K562 (cell line): ENCODE data around the gene DAW1. TPM values are rescaled to one million over a fixed set of nuclear protein-coding genes. Genes with fewer than 3 reads are reported as not detected.

Experiments used
- ATAC-seq: fragments of 200-7000 bp; cut with Tn5 transposase; 3 replicates; pipeline ENCODE4 v1.9.1; 2020; ENCODE audit warnings: moderate library complexity
- BruUV-seq: library from RNA; stranded (reverse); fragments of 400-500 nt; replicated peaks from 2 replicates; lab custom pipeline; 2021; lab: Mats Ljungman, UMichigan
- CTCF ChIA-PET: fragments of 300-600 bp; formaldehyde crosslinking; extraction: SDS; loops from one replicate; lab custom pipeline; 2021; ENCODE audit warnings: low intra/inter-chr PET ratio; lab: Yijun Ruan, JAX
- POLR2A ChIA-PET: fragments of 300-600, 350-650 bp; sonication (Branson Sonifier 250); formaldehyde crosslinking; extraction: SDS; loops from one replicate; lab custom pipeline; 2021; ENCODE audit warnings: antibody characterized with exemption, inconsistent platforms; lab: Yijun Ruan, JAX
- DNase-seq, 4 experiments: peaks; one replicate each; pipeline versions ENCODE4 v3.0.0 to v3.0.0-alpha.2; 2011 to 2018; ENCODE audit warnings: low spot score in 3 of 4, mixed read lengths in 3 of 4; ENCODE audit errors: extremely low read depth in 1 of 4
- FAIRE-seq: peaks from 2 replicates; lab custom pipeline; 2011; peaks lifted over from hg19 to GRCh38; lab: Jason Lieb, UNC
- H2AFZ ChIP-seq: 2 replicates; pipeline ENCODE4 v1.6.0; 2011; ENCODE audit warnings: low read depth, low read length, control low read depth, inconsistent platforms
- H3K27ac ChIP-seq: fragments of 200-600 bp; 3 replicates; pipeline ENCODE4 v1.8.0; 2011; ENCODE audit warnings: low read depth, mild to moderate bottlenecking, control low read depth, inconsistent platforms, low read length, moderate library complexity, mixed read lengths; ENCODE audit errors: extremely low read depth
- H3K27me3 ChIP-seq, 2 experiments: fragments of 300-600 bp in 1 of 2; 2 replicates in 1 of 2; 3 replicates in 1 of 2; pipeline versions ENCODE4 v1.6.0 to v1.8.0; 2011; ENCODE audit warnings: inconsistent platforms in 2 of 2, low read length in 2 of 2, mild to moderate bottlenecking in 1 of 2, mixed read lengths in 1 of 2, moderate library complexity in 1 of 2; ENCODE audit not compliant: control insufficient read depth in 2 of 2, insufficient read depth in 2 of 2
- H3K36me3 ChIP-seq: fragments of 300-600 bp; 3 replicates; pipeline ENCODE4 v1.8.0; 2011; ENCODE audit warnings: mild to moderate bottlenecking, low read length, inconsistent platforms; ENCODE audit not compliant: control insufficient read depth, insufficient read depth
- H3K4me1 ChIP-seq, 2 experiments: fragments of 200-600 bp in 1 of 2; replicated peaks in 1 of 2; 2 replicates in 1 of 2; 3 replicates in 1 of 2; pipeline versions ENCODE4 v1.5.1 to v1.8.0; 2011; ENCODE audit warnings: inconsistent platforms in 2 of 2, low read length in 2 of 2, mild to moderate bottlenecking in 1 of 2, mixed read lengths in 1 of 2, moderate library complexity in 1 of 2; ENCODE audit not compliant: control insufficient read depth in 2 of 2, insufficient read depth in 2 of 2
- H3K4me2 ChIP-seq: 2 replicates; pipeline ENCODE4 v1.6.1; 2011; ENCODE audit warnings: low read length, control low read depth, inconsistent platforms, mixed read lengths; ENCODE audit not compliant: insufficient read depth
- H3K4me3 ChIP-seq: fragments of 200-600 bp; sonication (generic), shearing (Covaris generic); 2 replicates; pipeline ENCODE4 v1.5.1; 2016; ENCODE audit warnings: control low read depth, inconsistent platforms
- H3K79me2 ChIP-seq: fragments of 200-600 bp; 3 replicates; pipeline ENCODE4 v1.8.0; 2011; ENCODE audit warnings: low read length, inconsistent platforms; ENCODE audit not compliant: control insufficient read depth, insufficient read depth
- H3K9ac ChIP-seq, 2 experiments: 2 replicates each; pipeline versions ENCODE4 v1.6.0 to v1.6.1; 2011; ENCODE audit warnings: low read depth in 2 of 2, low read length in 2 of 2, control low read depth in 1 of 2, inconsistent platforms in 1 of 2, mild to moderate bottlenecking in 1 of 2, mixed read lengths in 1 of 2; ENCODE audit not compliant: insufficient read depth in 1 of 2
- H3K9me1 ChIP-seq: one replicate; pipeline ENCODE4 v1.6.0; 2011; ENCODE audit warnings: inconsistent platforms, mild to moderate bottlenecking, low read length, moderate library complexity; ENCODE audit not compliant: control insufficient read depth, insufficient read depth
- H3K9me3 ChIP-seq: replicated peaks from 2 replicates; pipeline ENCODE4 v1.5.1; 2011; ENCODE audit warnings: low read depth, low read length, inconsistent platforms; ENCODE audit not compliant: control insufficient read depth, insufficient read depth
- H4K20me1 ChIP-seq: replicated peaks from 2 replicates; pipeline ENCODE4 v1.6.1; 2011; ENCODE audit warnings: low read length, inconsistent platforms, mixed read lengths; ENCODE audit not compliant: control insufficient read depth, insufficient read depth
- CHCHD3 ChIP-seq: fragments of 250-450 bp; sonication (Bioruptor Pico); IDR thresholded peaks from 2 replicates; pipeline ENCODE4 v2.1.2; 2022; ENCODE audit warnings: mild to moderate bottlenecking
- ERF ChIP-seq: fragments of 450-650 bp; formaldehyde crosslinking; IDR thresholded peaks from 2 replicates; pipeline ENCODE4 v1.4.0; 2020; ENCODE audit warnings: mild to moderate bottlenecking, mixed read lengths
- ETV5 ChIP-seq: sonication (generic); formaldehyde crosslinking; IDR thresholded peaks from 2 replicates; pipeline ENCODE4 v1.4.0; 2020; ENCODE audit warnings: low read depth, mild to moderate bottlenecking, missing genetic modification reagents
- MAFF ChIP-seq: IDR thresholded peaks from 2 replicates; pipeline ENCODE4 v1.6.1; 2012; ENCODE audit warnings: low read length, improper control_type of control experiment
- NCOA1 ChIP-seq: fragments of 450-650 bp; IDR thresholded peaks from 2 replicates; pipeline ENCODE4 v1.6.1; 2016; ENCODE audit warnings: low read depth
- RNF2 ChIP-seq: sonication (generic); IDR thresholded peaks from 2 replicates; pipeline ENCODE4 v1.6.1; 2016
- TSC22D4 ChIP-seq: fragments of 450-650 bp; IDR thresholded peaks from 2 replicates; pipeline ENCODE4 v1.6.1; 2016; ENCODE audit warnings: missing genetic modification characterization, missing biosample characterization, control low read depth
- WGBS: fragments of 100-300 bp; shearing (Covaris generic); methylation state at CpG from one replicate; pipeline ENCODE4 v1.1.6; 2016; ENCODE audit warnings: low coverage, mixed read lengths; ENCODE audit not compliant: insufficient coverage; ENCODE audit errors: missing lambda C conversion rate; 5-methylcytosine and 5-hydroxymethylcytosine counted together
- in situ Hi-C: fragments of 300-500 bp; cut with MboI; formaldehyde crosslinking; loops from 4 replicates; pipeline ENCODE4 v1.15.0; 2018; ENCODE audit warnings: inconsistent platforms, mixed read lengths
- intact Hi-C: fragments of 100-400 bp; cut with micrococcal nuclease; formaldehyde crosslinking; loops from 2 replicates; pipeline ENCODE4 v1.14.2; 2022
- polyA plus RNA-seq, 8 experiments: library from polyadenylated mRNA; depleted of rRNA in 4 of 8; stranded (reverse) in 5 of 8; unstranded in 3 of 8; fragments of >200 nt; fragmentation: Nextera tagmentation in 2 of 8; fragmentation: Illumina TruSeq in 1 of 8; extraction: Ambion mirVana in 2 of 8; extraction: Trizol in 1 of 8; gene quantifications; 2 replicates each; pipeline versions ENCODE4 v1.2.1 to v1.2.3, GENCODE V29; 2011 to 2014; ENCODE audit warnings: inconsistent platforms in 1 of 8, missing spikeins in 1 of 8
- total RNA-seq, 7 experiments: library from RNA; depleted of rRNA in 6 of 7; stranded (reverse); fragments of >200 nt in 6 of 7; fragmentation: Illumina TruSeq in 2 of 7; extraction: Trizol in 2 of 7; gene quantifications; 2 replicates each; pipeline versions ENCODE4 v1.2.1 to v1.2.3, GENCODE V29; 2011 to 2021; ENCODE audit warnings: low replicate concordance in 1 of 7
- TF ChIP-seq, protein P1 (sequence below): sonication (generic); formaldehyde crosslinking; IDR thresholded peaks from 2 replicates; pipeline ENCODE4 v1.8.0; 2022; ENCODE audit warnings: mild to moderate bottlenecking, missing genetic modification reagents

DAW1 gene
- total and polyA plus RNA-seq, 9 of the 15 experiments (the other 6 are each of a cell fraction or from before 2014, with no cell fraction given) = not detected

DNA sequence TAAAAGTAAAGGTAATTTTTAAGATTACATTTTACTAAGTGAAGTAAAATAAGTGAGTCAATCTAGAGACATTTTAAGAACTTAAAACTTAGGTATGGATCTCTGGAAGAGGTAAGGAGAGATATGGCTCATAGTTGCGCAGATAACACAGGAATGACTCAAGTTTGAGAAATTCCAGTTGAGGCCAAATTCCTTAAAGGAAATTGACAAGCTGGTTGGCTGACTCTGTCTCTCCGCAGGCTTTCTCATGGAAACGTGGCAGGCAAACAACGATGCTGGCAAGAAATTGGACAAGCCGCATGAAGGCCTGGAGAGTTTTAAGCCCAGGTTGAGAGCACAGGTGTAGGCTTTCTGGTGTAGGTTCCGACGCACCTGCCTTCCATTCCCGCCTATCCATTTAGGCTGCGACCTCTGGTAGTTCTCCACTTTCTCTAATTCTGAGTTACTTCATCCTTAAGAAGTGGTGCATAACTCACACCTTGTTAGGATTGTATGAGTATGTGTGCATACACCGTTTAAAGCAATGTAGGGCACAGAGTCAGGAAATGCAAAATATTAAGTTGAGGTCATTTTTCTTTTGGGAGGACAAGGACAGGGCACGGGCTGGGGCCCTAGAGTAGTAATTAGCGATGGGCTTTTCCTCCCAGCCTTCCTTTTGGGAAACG lies 589 bp upstream of the DAW1 start:
- DNase-seq (no peak), ATAC-seq (no peak), FAIRE-seq (no peak)
- Histone ChIP-seq H4K20me1 (no peaks in the 10 kb centered on the region), H3K27ac (no peak overlapping the region), H3K9ac (no peak overlapping the region), H3K4me3 (no peak overlapping the region), H3K36me3 (no peaks in the 10 kb centered on the region), H3K4me1 (peaks cover 0 to 5% of the 10 kb centered on the region in 2 experiments; a peak in 2 of 5 replicates), H3K79me2 (no peaks in the 10 kb centered on the region), H3K4me2 (no peak overlapping the region), H2AFZ (no peak overlapping the region), H3K27me3 (no peaks in the 10 kb centered on the region; a peak in 1 of 5 replicates), H3K9me3 (no peaks in the 10 kb centered on the region), H3K9me1 (no peaks in the 10 kb centered on the region)
- TF ChIP-seq CHCHD3 (CRISPR knock-in tag) (no peak), NCOA1 (no peak), ETV5 (CRISPR knock-in tag) (no peak), RNF2 (no peak)
- TF ChIP-seq, protein P1, sequence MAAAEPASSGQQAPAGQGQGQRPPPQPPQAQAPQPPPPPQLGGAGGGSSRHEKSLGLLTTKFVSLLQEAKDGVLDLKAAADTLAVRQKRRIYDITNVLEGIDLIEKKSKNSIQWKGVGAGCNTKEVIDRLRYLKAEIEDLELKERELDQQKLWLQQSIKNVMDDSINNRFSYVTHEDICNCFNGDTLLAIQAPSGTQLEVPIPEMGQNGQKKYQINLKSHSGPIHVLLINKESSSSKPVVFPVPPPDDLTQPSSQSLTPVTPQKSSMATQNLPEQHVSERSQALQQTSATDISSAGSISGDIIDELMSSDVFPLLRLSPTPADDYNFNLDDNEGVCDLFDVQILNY = no peak
- ChIA-PET POLR2A (no interaction called here), CTCF (no interaction called here)
- no TSS peak for BruUV-seq
- intact Hi-C loops (no loop called here), in situ Hi-C loops (no loop called here)
- 3% methylated on average over 12 of the region's 13 CpGs for WGBS

DNA sequence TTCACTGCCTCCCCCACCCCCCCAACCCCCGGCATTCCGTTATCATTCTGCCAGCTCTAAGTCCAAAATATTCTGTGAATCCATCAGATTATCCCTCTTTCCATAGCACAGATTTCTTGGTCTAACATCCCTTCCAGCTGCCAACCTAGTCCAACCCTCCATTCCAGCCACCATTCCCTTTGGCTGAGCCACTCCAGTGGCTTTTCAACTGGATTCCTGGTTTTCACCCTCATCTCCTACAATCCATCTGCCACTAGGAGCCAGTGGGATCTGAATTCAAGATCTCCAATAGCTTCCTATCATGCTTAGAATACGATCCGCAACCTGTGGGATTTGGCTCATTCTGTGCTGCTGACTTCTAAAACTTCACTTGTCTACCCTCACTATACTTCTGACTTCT lies 1.2 kb downstream of the DAW1 start:
- WGBS = 0% methylated on average over 2 of the region's 4 CpGs
- Histone ChIP-seq H4K20me1 (no peaks in the 10 kb centered on the region), H3K79me2 (no peaks in the 10 kb centered on the region), H3K9me1 (no peaks in the 10 kb centered on the region), H3K4me1 (peaks cover 0 to 5% of the 10 kb centered on the region in 2 experiments; a peak in 2 of 5 replicates), H3K36me3 (no peaks in the 10 kb centered on the region), H3K27ac (no peak overlapping the region)
- POLR2A ChIA-PET = no interaction called here
- no peak for FAIRE-seq
- no peak for TF ChIP-seq MAFF
- no peak for TF ChIP-seq ERF
- no peak for TF ChIP-seq TSC22D4 (tag)
- TF ChIP-seq, all 486 proteins: peak for 0
- Histone ChIP-seq H3K4me3 (no peak overlapping the region), H2AFZ (no peak overlapping the region), H3K9ac (no peak overlapping the region), H3K4me2 (no peak overlapping the region), H3K27me3 (no peaks in the 10 kb centered on the region; a peak in 1 of 5 replicates), H3K9me3 (no peaks in the 10 kb centered on the region)
- CTCF ChIA-PET = no interaction called here
- intact Hi-C loops (no loop called here), in situ Hi-C loops (no loop called here)
- DNase-seq = no peak
- no peak for ATAC-seq
- BruUV-seq = no TSS peak
